Measurements from ENCODE around the gene HOXB3. TPM values are rescaled to one million over a fixed set of nuclear protein-coding genes. Genes with fewer than 3 reads are reported as not detected.

The HOXB3 gene
- total and polyA plus RNA-seq, 8 donors, result 10.4 to 114 (median 89.4) TPM

DNA sequence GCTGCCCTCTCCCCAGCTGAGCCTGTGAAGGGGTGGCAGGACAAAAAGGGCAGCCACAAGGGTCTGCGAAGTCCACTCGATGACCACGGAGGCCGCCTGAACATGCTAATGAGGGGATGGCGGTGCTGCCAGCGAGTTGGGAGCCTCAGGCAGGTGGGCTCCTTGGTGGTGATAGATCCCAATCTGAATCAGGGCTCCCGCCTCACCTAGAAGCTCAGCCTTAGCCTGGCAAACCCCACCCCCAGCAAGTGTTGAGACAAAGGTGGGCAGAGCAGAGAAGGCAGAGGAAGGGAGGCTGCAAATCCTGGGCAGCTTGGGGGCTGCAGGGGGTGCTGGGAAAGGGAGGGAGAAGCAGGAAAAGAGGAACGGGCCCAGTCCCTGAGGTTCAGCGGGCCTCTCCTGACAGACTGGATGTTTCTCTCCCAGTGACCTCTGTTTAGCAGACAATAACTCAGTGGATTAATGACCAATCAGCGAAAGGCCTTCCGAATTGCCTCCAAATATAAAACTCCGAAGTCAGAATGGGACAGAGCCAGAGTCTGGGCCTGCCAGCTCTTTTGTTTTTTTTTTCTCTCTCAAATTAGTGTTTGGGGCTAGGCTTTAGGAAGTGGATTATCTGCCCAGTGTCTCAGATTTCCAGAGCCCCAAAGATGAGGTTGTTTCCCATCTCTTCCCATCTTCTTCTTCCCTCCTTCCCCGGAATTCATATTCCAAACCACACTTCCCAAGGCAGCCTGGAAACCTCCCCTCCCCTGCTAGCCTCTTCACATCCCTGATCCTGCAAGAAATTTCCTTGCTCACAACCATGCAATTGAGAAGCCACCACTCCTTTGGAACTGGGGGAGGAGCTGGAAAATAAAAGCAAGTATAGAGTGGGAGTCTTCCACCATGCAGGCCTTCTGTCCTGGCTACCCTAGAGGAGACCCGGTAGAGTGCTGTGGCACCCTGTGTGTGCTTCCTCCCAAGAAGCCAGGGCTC lies 29.9 kb downstream of the HOXB3 start:
- Histone ChIP-seq H3K27me3 (peaks cover 16 to 90% of the 10 kb centered on the region in 2 donors), H3K4me1 (no peaks in the 10 kb centered on the region), H3K4me3 (no peak overlapping the region), H3K36me3 (no peaks in the 10 kb centered on the region), H3K27ac (peak overlapping the region; percentile 18 to 82), H3K9me3 (no peaks in the 10 kb centered on the region)
- TF ChIP-seq, protein P1, sequence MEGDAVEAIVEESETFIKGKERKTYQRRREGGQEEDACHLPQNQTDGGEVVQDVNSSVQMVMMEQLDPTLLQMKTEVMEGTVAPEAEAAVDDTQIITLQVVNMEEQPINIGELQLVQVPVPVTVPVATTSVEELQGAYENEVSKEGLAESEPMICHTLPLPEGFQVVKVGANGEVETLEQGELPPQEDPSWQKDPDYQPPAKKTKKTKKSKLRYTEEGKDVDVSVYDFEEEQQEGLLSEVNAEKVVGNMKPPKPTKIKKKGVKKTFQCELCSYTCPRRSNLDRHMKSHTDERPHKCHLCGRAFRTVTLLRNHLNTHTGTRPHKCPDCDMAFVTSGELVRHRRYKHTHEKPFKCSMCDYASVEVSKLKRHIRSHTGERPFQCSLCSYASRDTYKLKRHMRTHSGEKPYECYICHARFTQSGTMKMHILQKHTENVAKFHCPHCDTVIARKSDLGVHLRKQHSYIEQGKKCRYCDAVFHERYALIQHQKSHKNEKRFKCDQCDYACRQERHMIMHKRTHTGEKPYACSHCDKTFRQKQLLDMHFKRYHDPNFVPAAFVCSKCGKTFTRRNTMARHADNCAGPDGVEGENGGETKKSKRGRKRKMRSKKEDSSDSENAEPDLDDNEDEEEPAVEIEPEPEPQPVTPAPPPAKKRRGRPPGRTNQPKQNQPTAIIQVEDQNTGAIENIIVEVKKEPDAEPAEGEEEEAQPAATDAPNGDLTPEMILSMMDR (IDR thresholded peaks at IDR 0.05), result no peak
- peak; percentile 31 for ATAC-seq
- peak in 2 of 4 donors; percentile 27 to 87 for DNase-seq
- intact Hi-C loops (cut with DNase I), result no loop called here

DNA sequence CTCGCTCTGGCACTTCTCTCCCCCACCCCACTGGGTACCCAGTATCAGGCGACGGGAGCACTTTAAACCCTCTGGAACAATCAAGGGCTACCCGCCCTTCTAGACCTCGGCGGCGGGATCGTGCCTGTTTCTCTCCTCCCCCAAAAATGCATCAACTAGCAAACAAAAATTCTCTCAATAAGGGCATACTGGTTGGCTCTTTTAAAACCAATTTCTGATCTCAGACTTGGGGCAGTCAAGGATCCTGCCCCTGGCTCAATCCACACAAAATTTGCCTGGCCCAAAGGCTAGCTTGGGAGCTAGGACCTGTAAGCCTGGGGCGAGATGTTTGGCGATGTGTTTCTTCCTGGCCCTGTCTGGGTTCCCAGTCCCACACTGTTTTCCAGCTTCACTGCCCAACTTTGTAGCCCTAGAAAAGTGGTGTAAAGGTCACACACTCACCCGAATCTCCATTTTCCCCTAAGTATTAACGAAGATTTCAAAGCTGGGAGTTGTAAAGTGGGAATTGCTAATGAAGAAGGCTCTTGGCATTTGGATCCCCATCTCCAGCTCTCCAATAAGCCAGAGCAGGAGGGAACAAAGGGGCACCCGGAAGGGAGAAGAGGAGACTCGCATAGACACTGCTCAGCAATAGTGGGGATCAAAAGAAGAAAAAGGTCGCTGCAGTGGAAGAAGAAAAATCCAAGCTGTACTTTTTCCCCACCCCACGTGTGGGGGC lies 30.8 kb downstream of the HOXB3 start:
- DNase-seq (peak in 1 of 4 donors; percentile 13), ATAC-seq (no peak)
- intact Hi-C loops (cut with DNase I), result no loop called here
- Histone ChIP-seq H3K27me3 (peaks cover 19 to 90% of the 10 kb centered on the region in 2 donors), H3K9me3 (no peaks in the 10 kb centered on the region), H3K36me3 (no peaks in the 10 kb centered on the region), H3K4me1 (no peaks in the 10 kb centered on the region), H3K4me3 (no peak overlapping the region), H3K27ac (peak overlapping the region; percentile 18 to 82)
- TF ChIP-seq, protein P1 (IDR thresholded peaks at IDR 0.05), result no peak

DNA sequence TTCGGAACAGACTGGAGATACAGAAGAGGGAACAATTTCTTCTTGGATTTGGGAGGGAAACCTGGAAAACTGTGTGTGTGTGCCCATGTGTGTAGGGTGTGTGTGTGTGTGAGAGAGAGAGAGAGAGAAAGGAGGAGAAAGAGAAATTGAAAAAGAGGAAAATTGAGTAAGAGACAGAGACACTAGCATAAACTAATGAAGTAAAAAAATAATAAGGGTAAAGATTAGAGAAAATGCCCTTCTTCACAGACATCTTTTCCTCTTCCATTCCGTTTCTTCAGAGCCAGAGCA lies 31.3 kb downstream of the HOXB3 start:
- Histone ChIP-seq H3K4me1 (no peaks in the 10 kb centered on the region), H3K9me3 (no peaks in the 10 kb centered on the region), H3K27ac (peak overlapping the region in 1 of 2 donors; percentile 82), H3K4me3 (no peak overlapping the region), H3K36me3 (no peaks in the 10 kb centered on the region), H3K27me3 (peaks cover 15 to 90% of the 10 kb centered on the region in 2 donors)
- no peak for DNase-seq
- ATAC-seq, result no peak
- intact Hi-C loops (cut with DNase I), result no loop called here
- TF ChIP-seq, protein P1 (IDR thresholded peaks at IDR 0.05), result no peak

DNA sequence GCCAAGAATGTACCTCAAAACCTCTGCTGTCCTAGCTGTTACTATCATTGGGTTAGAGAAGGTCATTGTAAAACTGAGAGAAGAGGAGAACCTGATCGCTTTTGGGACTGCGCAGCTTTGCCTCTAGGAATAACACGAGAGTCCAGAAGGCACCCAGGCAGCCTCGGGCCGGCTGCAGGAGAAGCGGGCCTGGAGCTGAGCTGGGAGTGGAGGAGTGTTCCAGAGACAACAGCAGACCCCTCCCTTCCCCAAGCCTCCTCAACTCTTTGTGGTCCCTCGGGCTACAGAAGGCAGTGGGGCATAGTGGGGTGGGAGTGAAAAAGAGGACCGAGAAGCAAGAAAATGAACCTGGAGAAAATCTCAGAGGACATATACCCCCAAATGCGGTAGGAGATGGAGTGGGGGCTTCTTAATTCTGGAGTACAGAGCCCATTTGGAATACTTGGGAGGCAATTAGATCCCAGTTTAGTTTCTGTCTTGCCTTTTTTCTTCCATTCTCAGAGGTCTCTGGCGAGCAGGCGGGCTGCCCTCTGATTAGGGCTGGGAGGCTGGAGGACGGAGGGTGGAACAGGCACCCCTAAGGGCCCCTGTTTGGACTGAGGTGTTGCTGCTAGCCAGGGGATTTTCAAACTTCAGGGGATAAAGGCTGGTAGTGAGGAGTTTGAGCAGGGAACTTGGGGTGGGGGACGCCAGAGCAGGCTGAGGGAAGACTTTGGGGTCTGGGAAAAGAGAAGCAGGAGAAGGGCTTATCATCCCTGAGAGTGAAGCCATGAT lies 31.8 kb downstream of the HOXB3 start:
- H3K27me3 ChIP-seq, result peaks cover 15 to 90% of the 10 kb centered on the region in 2 donors
- peak overlapping the region in 1 of 2 donors; percentile 13 for H3K4me3 ChIP-seq

More for the DNA sequence above, 31.8 kb downstream of the HOXB3 start:
- DNase-seq, result peak in 2 of 4 donors; percentile 15 to 22
- no peaks in the 10 kb centered on the region for H3K9me3 ChIP-seq
- intact Hi-C loops (cut with DNase I), result no loop called here
- TF ChIP-seq, protein P1 (IDR thresholded peaks at IDR 0.05), result no peak
- no peaks in the 10 kb centered on the region for H3K4me1 ChIP-seq
- no peaks in the 10 kb centered on the region for H3K36me3 ChIP-seq
- peak overlapping the region; percentile 37 to 82 for H3K27ac ChIP-seq
- no peak for ATAC-seq
